HG03469 (cell line): Measurements from ENCODE around the gene TECTA.
"Not testable (repeated sequence)": the region's sequence is repeated elsewhere in the genome, so short reads cannot be mapped to it uniquely, and the experiment has no call there.

ENCODE experiments used
- ATAC-seq: cut with Tn5 transposase; IDR thresholded peaks from one replicate; pipeline ENCODE4 v1.9.1; 2021; ENCODE audit warnings: mild to moderate bottlenecking, moderate library complexity, moderate number of reproducible peaks; ENCODE audit not compliant: unreplicated experiment

The TECTA gene

DNA sequence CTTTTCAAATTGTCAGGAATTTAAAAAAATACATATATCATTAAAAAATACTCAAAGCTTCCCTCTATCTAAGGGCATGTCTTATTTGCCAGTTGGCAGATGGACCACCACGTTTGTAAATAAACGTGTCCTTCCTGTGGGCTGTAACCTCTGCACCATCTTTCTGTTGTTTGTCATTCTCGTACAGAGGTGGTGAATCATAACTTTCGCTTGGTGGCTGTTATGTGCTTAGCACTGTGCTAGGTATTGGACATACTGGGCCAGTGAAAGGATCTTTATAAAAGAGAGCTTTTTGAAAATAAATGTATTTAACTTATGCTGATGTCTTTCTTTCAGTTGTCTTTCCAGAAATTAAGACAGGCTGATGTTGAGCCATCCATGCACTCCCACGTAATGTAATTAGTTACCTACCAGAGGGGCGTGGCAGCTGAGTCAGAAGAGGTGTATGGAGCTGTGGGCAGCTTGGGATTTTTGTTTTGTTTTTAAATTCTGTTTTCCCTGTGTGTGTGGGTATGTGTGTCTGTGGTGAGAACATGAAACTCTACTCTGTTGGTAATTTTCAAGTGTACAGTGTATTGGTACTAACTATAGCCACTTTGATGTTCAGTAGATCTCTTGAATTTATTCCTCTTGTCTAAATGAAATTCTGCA lies 62.7 kb downstream of the TECTA start:
- no peak for ATAC-seq

DNA sequence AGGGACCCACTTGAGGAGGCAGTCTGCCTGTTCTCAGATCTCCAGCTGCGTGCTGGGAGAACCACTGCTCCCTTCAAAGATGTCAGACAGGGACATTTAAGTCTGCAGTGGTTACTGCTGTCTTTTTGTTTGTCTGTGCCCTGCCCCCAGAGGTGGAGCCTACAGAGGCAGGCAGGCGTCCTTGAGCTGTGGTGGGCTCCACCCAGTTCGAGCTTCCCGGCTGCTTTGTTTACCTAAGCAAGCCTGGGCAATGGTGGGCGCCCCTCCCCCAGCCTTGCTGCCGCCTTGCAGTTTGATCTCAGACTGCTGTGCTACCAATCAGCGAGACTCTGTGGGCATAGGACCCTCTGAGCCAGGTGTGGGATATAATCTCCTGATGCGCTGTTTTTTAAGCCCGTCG lies 76.6 kb downstream of the TECTA start:
- ATAC-seq: not testable (repeated sequence)

DNA sequence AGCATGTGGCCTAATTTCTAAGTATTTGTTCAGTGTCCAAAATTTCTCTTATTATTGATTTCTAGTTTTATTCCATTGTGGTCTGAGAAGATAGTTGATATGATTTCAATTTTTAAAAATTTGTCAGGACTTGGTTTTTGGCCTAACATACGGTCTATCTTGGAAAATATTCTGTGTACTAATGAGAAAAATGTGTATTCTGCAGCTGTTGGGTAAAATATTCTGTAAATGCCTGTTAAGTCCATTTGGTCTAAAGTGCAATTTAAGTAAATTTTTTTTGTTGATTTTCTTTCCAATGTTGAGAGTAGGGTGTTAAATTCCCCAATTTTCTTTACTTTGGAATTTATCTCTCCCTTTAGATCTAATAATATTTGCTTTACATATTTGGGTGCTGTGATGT lies 78.3 kb downstream of the TECTA start:
- no peak for ATAC-seq

DNA sequence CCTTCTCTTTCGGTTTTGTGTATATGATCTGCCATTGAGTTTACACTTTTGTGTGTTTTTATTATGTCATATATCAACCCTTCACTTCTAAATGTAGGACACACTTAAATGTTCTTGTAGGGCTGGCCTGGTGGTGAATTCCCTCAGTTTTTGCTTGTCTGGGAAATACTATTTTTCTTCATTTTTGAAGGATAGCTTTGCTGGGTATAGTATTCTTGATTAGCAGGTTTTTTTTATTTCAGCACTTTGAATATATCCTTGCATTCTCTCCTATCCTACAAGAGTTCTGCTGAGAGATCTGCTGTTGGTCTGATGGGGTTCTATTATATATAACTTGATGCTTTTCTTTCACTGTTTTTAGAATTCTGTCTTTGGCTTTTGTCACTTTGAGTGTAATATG lies 79.1 kb downstream of the TECTA start:
- no peak for ATAC-seq

DNA sequence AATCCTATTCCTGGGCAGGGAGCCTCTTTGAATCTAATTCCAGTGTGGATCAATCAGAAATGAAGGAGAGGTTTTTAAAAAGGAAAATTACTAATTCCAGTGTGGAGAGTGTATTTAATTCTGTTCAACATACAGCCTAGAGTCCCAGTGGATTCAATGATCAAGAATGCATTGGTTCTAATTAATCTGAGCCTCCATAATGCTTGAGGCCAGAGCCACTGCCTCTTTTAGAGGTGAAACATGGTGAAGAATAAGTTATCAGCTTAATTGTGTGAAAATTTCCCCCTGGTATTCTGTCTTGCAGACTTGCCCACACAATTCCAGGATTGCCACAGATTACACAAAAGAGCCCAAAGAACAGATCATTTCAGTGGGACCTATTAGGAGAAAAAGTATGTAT lies 87.7 kb downstream of the TECTA start:
- no peak for ATAC-seq

DNA sequence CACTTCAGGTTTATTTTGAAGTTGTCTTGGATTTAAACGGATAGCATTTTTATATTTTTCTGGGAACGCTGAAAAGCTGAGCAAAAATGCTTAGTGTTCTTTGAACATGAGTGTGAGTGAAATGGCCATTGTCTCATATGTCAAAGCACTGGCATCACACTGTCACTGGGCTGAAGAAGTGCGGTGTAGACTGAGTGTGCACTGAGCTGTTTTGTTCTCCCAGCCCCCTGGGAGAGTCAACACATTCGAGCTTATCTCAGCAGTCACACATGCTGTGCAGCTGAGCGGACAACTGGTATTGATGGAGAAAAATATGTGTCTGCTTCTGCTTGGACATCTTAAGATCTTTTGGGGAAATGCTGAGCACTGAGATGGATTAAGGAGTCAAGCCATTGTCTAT lies 90.8 kb downstream of the TECTA start:
- no peak for ATAC-seq

DNA sequence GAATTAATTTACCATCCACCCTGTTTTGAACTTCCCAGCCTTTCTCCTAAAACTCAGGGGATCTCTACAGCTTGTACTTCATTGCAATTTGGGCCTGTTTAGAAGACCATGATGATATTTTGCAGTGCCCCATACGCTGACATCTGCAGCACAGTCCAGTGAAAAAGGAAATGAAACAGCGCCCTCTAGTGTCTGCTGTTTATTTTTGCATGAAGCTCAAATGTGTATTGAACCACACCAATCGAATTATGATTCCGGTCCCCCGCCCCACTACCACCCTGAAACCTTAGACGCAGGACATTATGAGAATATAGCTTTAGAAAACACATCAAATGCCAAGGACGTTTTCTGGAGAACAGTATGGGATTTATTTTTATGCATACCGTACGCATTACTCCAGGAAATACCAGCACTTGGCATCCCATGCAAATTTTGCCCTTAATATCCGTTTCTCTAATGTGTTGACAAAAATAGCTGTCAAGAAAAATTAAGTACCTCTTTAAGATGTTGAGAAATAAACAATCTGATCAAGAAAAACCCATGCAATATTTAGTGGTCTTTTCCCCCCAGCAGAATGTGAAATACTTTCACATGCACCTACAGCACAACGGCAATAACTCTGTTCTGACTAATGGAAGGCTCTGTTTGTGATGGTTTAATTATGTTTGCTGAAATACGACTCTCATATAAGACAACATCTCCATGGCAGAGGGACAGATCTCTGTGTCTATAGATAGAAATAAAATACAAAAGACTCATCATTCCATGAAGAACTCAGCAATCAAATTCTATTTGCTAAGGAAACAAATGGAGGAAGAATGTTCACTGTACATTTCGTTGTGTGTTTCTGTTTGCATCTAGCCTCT lies 93.9 kb downstream of the TECTA start:
- ATAC-seq: no peak

DNA sequence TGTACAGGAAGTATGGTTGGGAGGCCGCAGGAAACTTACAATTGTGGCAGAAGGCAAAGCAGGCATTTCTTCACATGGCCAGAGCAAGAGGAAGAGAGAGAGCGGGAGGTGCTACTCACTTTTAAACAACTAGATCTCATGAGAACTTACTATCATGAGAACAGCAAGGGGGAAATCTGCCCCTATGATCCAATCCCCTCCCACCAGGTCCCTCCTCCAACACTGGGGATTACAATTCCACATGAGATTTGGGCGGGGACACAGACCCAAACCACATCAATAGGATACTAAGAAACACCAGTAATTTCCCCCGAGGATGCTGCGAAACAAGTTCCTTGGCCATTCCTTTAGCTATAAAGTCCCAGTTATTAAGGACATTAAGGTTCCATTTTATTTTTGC lies 97.4 kb downstream of the TECTA start:
- ATAC-seq: no peak

DNA sequence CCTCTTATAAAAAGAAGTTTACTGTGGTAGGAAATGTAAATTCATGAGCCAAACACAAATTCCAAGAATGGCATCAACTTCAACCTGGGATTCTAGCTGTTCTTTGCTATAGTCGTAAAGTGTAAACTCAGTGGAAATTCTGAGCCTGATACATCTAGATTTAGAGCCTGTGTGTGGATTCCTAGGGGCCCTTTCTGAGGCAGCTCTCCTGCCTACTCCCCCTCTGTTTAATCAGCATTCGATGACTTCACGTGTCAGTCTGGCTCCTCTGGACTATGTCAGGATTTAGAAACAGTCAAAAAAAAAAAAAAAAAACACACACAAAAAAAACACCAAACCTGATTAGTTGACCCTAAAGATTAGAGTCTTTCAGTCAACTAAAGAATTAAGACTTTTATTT lies 98.5 kb downstream of the TECTA start:
- ATAC-seq: no peak

DNA sequence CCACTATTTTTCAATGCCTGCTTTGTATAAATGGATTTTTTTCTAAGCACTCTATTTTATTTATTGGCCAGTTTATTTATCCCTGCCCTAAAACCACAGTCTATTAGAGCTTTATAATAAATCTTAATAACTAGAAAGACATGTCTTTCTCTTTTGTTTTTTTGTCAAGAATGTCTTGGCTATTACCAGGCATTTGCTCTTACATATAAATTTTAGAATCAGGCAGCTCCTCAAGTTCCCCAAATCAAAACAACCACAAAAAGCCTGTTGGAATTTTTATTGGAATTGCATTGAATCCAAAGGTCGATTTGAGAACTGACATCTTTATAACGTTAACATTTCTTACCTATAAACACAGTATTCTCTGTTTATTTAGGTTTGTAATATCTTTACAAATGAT lies 105.8 kb downstream of the TECTA start:
- ATAC-seq: no peak

DNA sequence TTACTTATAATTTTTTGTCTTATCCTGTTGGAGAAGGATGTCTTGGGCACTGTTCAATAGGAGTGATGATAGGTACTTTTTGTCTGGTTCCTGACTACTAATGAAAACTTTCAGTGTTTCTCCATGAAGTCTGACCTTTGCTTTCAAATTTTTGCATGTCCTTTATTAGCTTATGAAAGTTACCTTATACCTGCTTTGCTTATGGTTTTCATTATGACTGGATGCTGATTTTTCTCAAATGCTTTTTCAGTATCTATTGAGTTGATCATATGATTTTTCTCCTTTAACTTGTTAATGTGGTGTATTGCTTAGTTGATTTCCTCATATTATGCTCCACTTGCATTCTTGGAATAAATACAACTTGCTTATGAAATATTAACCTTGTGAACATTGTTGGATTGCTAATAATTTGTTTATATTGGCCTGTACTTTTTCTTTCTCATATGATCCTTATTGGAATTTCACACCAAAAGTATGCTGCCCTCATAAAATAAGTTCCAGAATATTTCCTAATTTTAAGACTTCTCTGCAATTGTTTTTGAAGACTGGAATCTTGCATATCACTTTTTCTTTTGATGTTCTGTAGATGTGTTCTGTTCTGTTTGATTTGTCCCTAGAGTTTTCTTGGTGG lies 106.6 kb downstream of the TECTA start:
- no peak for ATAC-seq

DNA sequence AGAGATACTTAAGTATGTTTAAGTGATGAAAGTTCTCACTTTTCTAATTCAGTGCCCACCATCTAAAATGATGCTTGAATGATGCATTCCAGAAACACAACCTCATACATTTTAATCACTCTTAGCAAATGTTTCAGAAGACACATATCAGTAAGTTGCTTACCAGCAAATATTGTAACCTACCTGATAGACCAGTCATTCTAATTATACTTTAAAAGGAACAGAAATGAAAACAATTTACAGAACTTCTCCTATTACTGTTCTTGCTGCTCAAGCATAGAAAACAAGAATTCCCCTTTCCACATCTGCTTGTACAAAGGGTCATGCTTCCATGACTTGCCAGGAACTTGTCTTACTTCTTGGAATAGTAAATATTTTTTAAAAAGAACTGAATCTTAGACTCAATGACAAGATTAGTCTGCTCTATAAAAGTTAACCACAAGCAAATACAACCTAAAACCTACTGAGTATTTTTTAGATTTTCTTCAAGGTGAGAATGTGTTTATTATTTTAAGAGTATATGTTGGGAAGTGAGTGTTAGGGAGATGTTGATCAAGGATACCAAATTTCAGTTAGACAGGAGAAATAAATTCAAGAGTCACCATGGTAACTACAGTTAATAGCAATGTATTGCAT lies 109.5 kb downstream of the TECTA start:
- no peak for ATAC-seq

DNA sequence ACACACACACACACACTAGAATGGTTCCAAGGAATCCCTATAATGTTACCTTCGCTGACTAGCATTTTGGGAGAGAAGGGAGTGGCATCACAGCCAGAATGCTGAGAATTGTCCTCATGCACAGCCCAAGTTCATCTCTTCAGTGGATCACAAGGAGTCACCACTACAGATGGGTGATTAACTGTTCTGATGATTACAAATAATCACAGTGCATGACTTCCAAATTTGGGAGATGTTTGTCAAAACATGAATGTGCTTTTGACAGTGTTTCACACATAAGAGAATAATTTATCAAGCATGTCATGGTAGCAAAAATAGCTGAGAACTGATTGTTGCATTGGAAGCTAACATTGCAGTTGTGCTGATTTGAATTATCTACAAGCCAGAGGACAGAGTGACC lies 110.6 kb downstream of the TECTA start:
- ATAC-seq: no peak

DNA sequence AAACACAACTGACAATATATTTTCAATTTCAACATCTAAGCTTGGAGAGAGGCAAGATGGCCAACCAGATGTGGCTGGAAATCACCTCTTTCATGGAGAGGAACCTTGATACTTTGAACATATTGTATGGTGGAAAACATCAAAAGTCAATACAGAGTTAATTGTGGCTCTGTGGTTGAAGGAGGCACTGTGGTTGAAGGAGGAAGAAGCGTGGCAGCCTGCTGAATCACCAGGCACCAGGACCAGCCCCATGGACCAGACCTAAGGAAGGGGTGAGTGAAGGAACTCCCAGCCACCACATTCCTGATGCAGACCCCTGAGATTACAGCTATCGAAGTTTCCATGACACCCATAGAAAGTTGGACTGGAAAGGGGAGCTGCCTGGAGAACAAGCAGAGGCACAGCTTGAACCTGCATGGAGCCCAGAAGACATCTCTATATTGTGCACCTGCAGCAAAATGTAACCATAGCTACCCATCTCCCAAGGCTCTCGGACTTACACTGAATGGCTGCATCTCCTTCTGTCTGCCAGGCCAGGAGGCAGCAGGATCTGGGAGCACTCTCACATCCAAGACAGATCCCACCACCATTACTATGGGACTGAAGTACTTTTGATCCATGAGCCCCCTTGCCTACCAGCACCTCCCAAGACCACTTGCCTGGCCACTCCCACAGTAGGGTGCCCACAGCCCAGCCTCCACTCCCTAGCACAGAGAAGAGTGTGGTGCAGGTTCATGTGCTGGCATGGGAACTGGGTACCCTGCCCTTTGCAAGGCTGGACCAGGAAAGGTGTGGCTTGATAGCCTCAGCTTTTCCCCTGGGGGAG lies 111.7 kb downstream of the TECTA start:
- no peak for ATAC-seq

DNA sequence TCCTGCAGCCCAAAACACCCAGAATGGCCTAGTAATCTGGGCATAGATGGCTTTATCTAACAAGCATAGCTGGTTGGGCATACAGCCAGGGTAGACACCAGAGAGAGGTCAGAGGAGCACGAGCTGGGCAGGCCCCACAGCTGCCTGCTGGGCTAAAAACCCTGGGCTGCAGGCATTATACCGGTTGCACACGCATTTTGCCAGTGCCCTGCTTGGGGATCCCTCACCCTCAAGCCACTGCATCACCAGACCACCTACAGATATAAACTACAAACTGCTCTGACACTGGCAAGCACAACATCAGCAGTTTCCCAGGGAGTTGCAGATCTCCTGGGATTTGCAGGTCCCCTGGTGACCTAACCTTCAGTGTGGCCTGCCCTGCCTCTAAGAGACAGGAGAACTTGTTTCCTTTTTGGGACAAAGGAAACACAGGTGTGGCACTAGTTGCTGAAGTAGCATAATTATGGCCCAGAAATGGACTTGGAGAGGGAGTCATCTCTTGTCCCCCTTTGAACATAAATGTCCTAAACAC lies 112.4 kb downstream of the TECTA start:
- ATAC-seq: no peak

DNA sequence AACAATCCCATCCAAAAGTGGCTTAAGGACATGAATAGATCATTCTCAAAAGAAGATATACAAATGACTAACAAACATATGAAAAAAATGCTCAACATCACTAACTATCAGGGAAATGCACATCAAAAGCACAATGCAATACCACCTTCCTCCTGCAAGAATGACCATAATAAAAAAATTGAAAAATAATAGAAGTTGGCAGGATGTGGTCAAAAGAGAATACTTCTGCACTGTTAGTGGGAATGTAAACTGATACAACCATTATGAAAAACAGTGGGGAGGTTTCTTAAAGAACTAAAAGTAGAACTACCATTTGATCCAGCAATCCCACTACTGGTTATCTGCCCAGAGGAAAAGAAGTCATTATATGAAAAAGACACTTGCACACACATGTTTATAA lies 113.8 kb downstream of the TECTA start:
- no peak for ATAC-seq

DNA sequence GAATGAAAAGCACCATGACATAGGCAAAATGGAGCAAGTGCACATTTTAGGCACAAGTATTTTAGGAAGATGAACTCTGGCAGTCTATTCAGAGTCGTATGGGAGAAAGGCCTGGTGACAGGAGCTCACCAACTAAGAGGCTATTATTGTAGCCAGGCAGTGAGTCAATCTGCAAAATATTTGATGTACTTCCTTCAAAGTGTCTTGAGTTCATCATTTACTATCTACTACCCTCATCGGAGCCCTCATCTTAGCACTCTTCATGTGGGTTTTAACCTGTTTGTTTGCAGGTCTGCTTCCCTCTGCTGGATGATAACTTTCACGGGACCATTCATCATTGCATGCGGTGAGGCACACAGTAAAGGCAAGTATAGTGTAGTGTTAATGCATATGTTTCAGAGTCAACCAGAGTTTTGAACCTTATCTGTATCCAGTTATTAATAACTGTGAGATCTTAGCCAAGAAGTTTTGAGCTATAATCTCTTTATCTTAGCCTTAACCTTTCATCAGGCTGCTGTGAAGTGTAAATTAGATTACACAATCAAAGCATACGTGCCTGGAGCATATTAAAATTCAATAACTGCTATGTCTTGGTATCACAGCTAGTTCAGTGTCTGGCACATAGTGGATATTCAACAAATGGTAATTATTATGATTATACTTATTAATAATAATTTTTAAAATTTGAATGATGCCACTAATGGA lies 120.6 kb downstream of the TECTA start:
- no peak for ATAC-seq

DNA sequence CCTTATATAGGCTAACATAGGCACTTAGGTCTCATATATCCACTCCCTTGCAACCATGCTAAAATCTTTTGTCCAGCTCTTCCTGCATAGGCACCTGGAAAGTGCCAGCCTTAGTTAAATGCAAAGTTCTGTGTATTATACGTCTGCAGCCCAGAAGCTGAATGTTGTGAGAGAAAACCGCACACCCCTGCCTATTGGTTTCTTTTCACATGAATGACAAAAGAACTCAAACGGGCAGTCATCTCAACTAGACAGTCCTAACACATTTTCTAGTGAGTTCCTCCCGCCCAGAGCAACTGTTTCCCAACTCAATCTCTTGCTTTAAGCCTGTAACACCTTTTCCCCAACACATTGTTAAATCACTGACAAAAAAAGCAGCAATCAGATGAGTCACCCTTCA lies 122.1 kb downstream of the TECTA start:
- no peak for ATAC-seq

DNA sequence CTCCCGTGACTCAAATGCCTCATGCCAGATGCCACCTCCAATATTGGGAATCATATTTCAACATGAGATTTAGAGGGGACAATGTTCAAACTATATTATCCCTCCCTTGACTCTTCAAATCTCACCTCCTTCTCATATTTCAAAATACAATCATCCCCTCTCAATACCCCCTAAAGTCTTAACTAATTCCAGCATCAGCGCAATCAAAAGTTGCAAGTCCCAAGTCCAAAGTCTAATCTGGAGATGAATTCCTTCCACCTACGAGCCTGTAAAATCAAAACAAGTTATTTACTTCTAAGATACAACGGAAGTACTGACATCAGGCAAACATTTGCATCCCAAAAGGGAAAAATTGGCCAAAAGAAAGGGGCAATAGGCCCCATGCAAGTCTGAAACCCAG lies 124.3 kb downstream of the TECTA start:
- no peak for ATAC-seq
